ENCODE measurements around the gene PIK3R6. TPM values are rescaled to one million over a fixed set of nuclear protein-coding genes. Genes with fewer than 3 reads are reported as not detected.

PIK3R6 gene
- total and polyA plus RNA-seq, 2 experiments from 2014 or later: 0.11 to 0.24 TPM

GRCh38 chr17:8875436-8875835 is 8.0 kb upstream of the PIK3R6 start (continued):
- TF ChIP-seq ZNF462 (CRISPR knock-in tag; IDR thresholded peaks at IDR 0.05) (no peak), ZNF331 (CRISPR knock-in tag; IDR thresholded peaks at IDR 0.05; ENCODE audit: low read depth) (no peak), CTCF (conservative IDR thresholded peaks at IDR 0.05; ENCODE audit: low read depth in 2 of 2) (no peak), EZH2 (IDR thresholded peaks at IDR 0.05; ENCODE audit: low read depth, unreplicated experiment) (no peak), ZNF114 (CRISPR knock-in tag; IDR thresholded peaks at IDR 0.05) (no peak), ETS1 (IDR thresholded peaks at IDR 0.05) (no peak), STAT1 (IDR thresholded peaks at IDR 0.05; ENCODE audit: unreplicated experiment) (no peak)
